ENCODE results near the gene PRSS8.
"Not testable (repeated sequence)": the region's sequence is repeated elsewhere in the genome, so short reads cannot be mapped to it uniquely, and the experiment has no call there.

The PRSS8 gene

GRCh38 chr16:31143694-31144148 is 8.2 kb upstream of the PRSS8 start:
- DNase-seq = no peak

- no peak for DNase-seq
Observed at GRCh38 chr16:31143011-31143693, 7.6 kb upstream of the PRSS8 start.

GRCh38 chr16:31142109-31143010 is 6.8 kb upstream of the PRSS8 start:
- peak; percentile 98 for DNase-seq

GRCh38 chr16:31141489-31142108 is 6.1 kb upstream of the PRSS8 start:
- DNase-seq = no peak

- DNase-seq = not testable (repeated sequence)
Observed at GRCh38 chr16:31141071-31141469, 5.5 kb upstream of the PRSS8 start.

- no peak for DNase-seq
Observed at GRCh38 chr16:31138621-31139578, 3.4 kb upstream of the PRSS8 start.

GRCh38 chr16:31136822-31137499 is 1.4 kb upstream of the PRSS8 start:
- DNase-seq = not testable (repeated sequence)

GRCh38 chr16:31136287-31136662 is 748 bp upstream of the PRSS8 start:
- DNase-seq = no peak

- no peak for DNase-seq
Observed at GRCh38 chr16:31134625-31135534, 647 bp downstream of the PRSS8 start.

- DNase-seq = peak; percentile 30
Observed at GRCh38 chr16:31134091-31134571, 1.4 kb downstream of the PRSS8 start.

GRCh38 chr16:31133046-31133501 is 2.5 kb downstream of the PRSS8 start:
- no peak for DNase-seq

- DNase-seq = no peak
Observed at GRCh38 chr16:31132303-31132979, 3.1 kb downstream of the PRSS8 start.

- DNase-seq = no peak
Observed at GRCh38 chr16:31131841-31132271, 3.7 kb downstream of the PRSS8 start.

- DNase-seq = no peak
Observed at GRCh38 chr16:31131416-31131815, 4.1 kb downstream of the PRSS8 start.

GRCh38 chr16:31130899-31131298 is 4.6 kb downstream of the PRSS8 start:
- DNase-seq = no peak

- no peak for DNase-seq
Observed at GRCh38 chr16:31130336-31130891, 5.1 kb downstream of the PRSS8 start.

- DNase-seq = peak; percentile 16
Observed at GRCh38 chr16:31129568-31130335, 5.8 kb downstream of the PRSS8 start.

- peak; percentile 92 for DNase-seq
Observed at GRCh38 chr16:31128711-31129567, 6.6 kb downstream of the PRSS8 start.
